ENCODE data around the gene ATP2C2. TPM values are rescaled to one million over a fixed set of nuclear protein-coding genes. Genes with fewer than 3 reads are reported as not detected.

The ATP2C2 gene
- total RNA-seq, 1 experiment from 2014 or later: 4.3 TPM

GRCh38 chr16:84319146-84319760, 49.1 kb upstream of the ATP2C2 start (continued):
- TF ChIP-seq E2F5 (CRISPR knock-in tag; IDR thresholded peaks at IDR 0.05) (no peak), TEAD1 (CRISPR knock-in tag; IDR thresholded peaks at IDR 0.05) (no peak), NFE2L1 (CRISPR knock-in tag; IDR thresholded peaks at IDR 0.05) (no peak), CREM (CRISPR knock-in tag; IDR thresholded peaks at IDR 0.05) (no peak), SOX15 (CRISPR knock-in tag; IDR thresholded peaks at IDR 0.05) (no peak), EMX1 (CRISPR knock-in tag; IDR thresholded peaks at IDR 0.05) (no peak), ZBTB21 (CRISPR knock-in tag; IDR thresholded peaks at IDR 0.05; ENCODE audit: borderline replicate concordance) (no peak), ZNF263 (CRISPR knock-in tag; IDR thresholded peaks at IDR 0.05; ENCODE audit: low read depth) (no peak)

- no peaks in the 10 kb centered on the region for H3K4me1 Mint-ChIP-seq
- peaks cover 6% of the 10 kb centered on the region; the same call in 1 of the 2 replicates for H3K9me3 Mint-ChIP-seq
- H3K27ac Mint-ChIP-seq: no peak overlapping the region
- ChIA-PET CTCF (interaction anchor here (0.6 kb wide), 1 partner anchor 298 kb away, joined by 4 read pairs; no protein-coding TSS in a partner anchor), POLR2A (no interaction called here)
- H3K27me3 Mint-ChIP-seq (ENCODE audit: low read depth): no peaks in the 10 kb centered on the region; the same call in 1 of the 2 replicates
- no peak overlapping the region for H3K4me3 Mint-ChIP-seq
- no peaks in the 10 kb centered on the region for H3K36me3 Mint-ChIP-seq
- DNase-seq (ENCODE audit: low spot score) (no peak), ATAC-seq (no peak)
- TF ChIP-seq CREB1 (CRISPR knock-in tag; IDR thresholded peaks at IDR 0.05) (no peak), PRDM15 (CRISPR knock-in tag; IDR thresholded peaks at IDR 0.05) (no peak), ATF1 (CRISPR knock-in tag; IDR thresholded peaks at IDR 0.05) (no peak), HMGXB4 (CRISPR knock-in tag; IDR thresholded peaks at IDR 0.05) (no peak), ZNF532 (CRISPR knock-in tag; IDR thresholded peaks at IDR 0.05; ENCODE audit: borderline replicate concordance) (no peak), SMAD4 (CRISPR knock-in tag; IDR thresholded peaks at IDR 0.05) (no peak), ELF4 (CRISPR knock-in tag; IDR thresholded peaks at IDR 0.05; ENCODE audit: low read depth) (no peak), USF2 (CRISPR knock-in tag; IDR thresholded peaks at IDR 0.05) (no peak), PREB (CRISPR knock-in tag; IDR thresholded peaks at IDR 0.05; ENCODE audit: borderline replicate concordance) (no peak), NFYB (CRISPR knock-in tag; conservative IDR thresholded peaks at IDR 0.05; ENCODE audit: low read depth) (no peak), ZNF232 (CRISPR knock-in tag; IDR thresholded peaks at IDR 0.05) (no peak), ZNF219 (CRISPR knock-in tag; IDR thresholded peaks at IDR 0.05; ENCODE audit: borderline replicate concordance) (no peak), ESRRA (CRISPR knock-in tag; IDR thresholded peaks at IDR 0.05; ENCODE audit: borderline replicate concordance) (no peak), NFATC4 (CRISPR knock-in tag; IDR thresholded peaks at IDR 0.05) (no peak)
- TF ChIP-seq, protein P1, sequence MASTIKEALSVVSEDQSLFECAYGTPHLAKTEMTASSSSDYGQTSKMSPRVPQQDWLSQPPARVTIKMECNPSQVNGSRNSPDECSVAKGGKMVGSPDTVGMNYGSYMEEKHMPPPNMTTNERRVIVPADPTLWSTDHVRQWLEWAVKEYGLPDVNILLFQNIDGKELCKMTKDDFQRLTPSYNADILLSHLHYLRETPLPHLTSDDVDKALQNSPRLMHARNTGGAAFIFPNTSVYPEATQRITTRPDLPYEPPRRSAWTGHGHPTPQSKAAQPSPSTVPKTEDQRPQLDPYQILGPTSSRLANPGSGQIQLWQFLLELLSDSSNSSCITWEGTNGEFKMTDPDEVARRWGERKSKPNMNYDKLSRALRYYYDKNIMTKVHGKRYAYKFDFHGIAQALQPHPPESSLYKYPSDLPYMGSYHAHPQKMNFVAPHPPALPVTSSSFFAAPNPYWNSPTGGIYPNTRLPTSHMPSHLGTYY (CRISPR knock-in tag; IDR thresholded peaks at IDR 0.05): no peak
These were observed 47.8 kb upstream of the ATP2C2 start for GRCh38 chr16:84320511-84320910.

All from WTC11 (cell line).